Mucosa of stomach (tissue), 1 donor: ENCODE measurements around the gene FANCG.
A peak's percentile ranks its signal among the peaks of the same experiment; 100 is the strongest.

Experiments
- H3K27me3 ChIP-seq: one replicate; pipeline ENCODE4 v1.7.0; 2013; ENCODE audit warnings: mild to moderate bottlenecking, low read length; ENCODE audit not compliant: control insufficient read depth, insufficient read depth
- H3K36me3 ChIP-seq: one replicate; pipeline ENCODE4 v1.7.0; 2013; ENCODE audit warnings: low read length; ENCODE audit not compliant: control insufficient read depth, insufficient read depth
- H3K4me1 ChIP-seq: one replicate; pipeline ENCODE4 v1.7.0; 2013; ENCODE audit warnings: mild to moderate bottlenecking, low read length; ENCODE audit not compliant: control insufficient read depth, insufficient read depth
- H3K4me3 ChIP-seq: one replicate; pipeline ENCODE4 v1.7.0; 2013; ENCODE audit warnings: low read length
- H3K9ac ChIP-seq: one replicate; pipeline ENCODE4 v1.7.0; 2013; ENCODE audit warnings: mild to moderate bottlenecking, low read length, moderate library complexity
- H3K9me3 ChIP-seq: one replicate; pipeline ENCODE4 v1.7.0; 2013; ENCODE audit warnings: mild to moderate bottlenecking, low read length, moderate library complexity; ENCODE audit not compliant: control insufficient read depth
- donor health status: Pancreatic carcinoma.

The FANCG gene

GRCh38 chr9:35108946-35109575 is 29.3 kb upstream of the FANCG start:
- Histone ChIP-seq H3K9me3 (no peaks in the 10 kb centered on the region), H3K9ac (no peak overlapping the region), H3K4me1 (peaks cover 26% of the 10 kb centered on the region), H3K4me3 (no peak overlapping the region), H3K27me3 (no peaks in the 10 kb centered on the region), H3K36me3 (no peaks in the 10 kb centered on the region)

- Histone ChIP-seq H3K4me3 (no peak overlapping the region), H3K36me3 (no peaks in the 10 kb centered on the region), H3K27me3 (no peaks in the 10 kb centered on the region), H3K9ac (no peak overlapping the region), H3K4me1 (peaks cover 25% of the 10 kb centered on the region), H3K9me3 (no peaks in the 10 kb centered on the region)
Observed at GRCh38 chr9:35108461-35108860, 28.7 kb upstream of the FANCG start.

GRCh38 chr9:35107297-35108290 is 27.9 kb upstream of the FANCG start:
- Histone ChIP-seq H3K27me3 (no peaks in the 10 kb centered on the region), H3K9ac (no peak overlapping the region), H3K4me1 (peaks cover 29% of the 10 kb centered on the region), H3K36me3 (no peaks in the 10 kb centered on the region), H3K4me3 (no peak overlapping the region), H3K9me3 (no peaks in the 10 kb centered on the region)

- Histone ChIP-seq H3K4me1 (peaks cover 34% of the 10 kb centered on the region), H3K9ac (no peak overlapping the region), H3K4me3 (no peak overlapping the region), H3K36me3 (no peaks in the 10 kb centered on the region), H3K9me3 (no peaks in the 10 kb centered on the region), H3K27me3 (no peaks in the 10 kb centered on the region)
Observed at GRCh38 chr9:35106343-35106730, 26.6 kb upstream of the FANCG start.

- H3K36me3 ChIP-seq: no peaks in the 10 kb centered on the region
- H3K9me3 ChIP-seq: no peaks in the 10 kb centered on the region
- H3K4me1 ChIP-seq: peaks cover 31% of the 10 kb centered on the region
- H3K9ac ChIP-seq: no peak overlapping the region
- no peak overlapping the region for H3K4me3 ChIP-seq
- H3K27me3 ChIP-seq: no peaks in the 10 kb centered on the region
Observed at GRCh38 chr9:35105571-35106342, 26.0 kb upstream of the FANCG start.

- Histone ChIP-seq H3K9me3 (no peaks in the 10 kb centered on the region), H3K27me3 (no peaks in the 10 kb centered on the region), H3K4me3 (no peak overlapping the region), H3K4me1 (peaks cover 24% of the 10 kb centered on the region), H3K9ac (no peak overlapping the region), H3K36me3 (no peaks in the 10 kb centered on the region)
Observed at GRCh38 chr9:35105126-35105525, 25.4 kb upstream of the FANCG start.

GRCh38 chr9:35104586-35104985 is 24.8 kb upstream of the FANCG start:
- Histone ChIP-seq H3K9me3 (no peaks in the 10 kb centered on the region), H3K4me1 (peaks cover 21% of the 10 kb centered on the region), H3K4me3 (no peak overlapping the region), H3K9ac (no peak overlapping the region), H3K27me3 (no peaks in the 10 kb centered on the region), H3K36me3 (no peaks in the 10 kb centered on the region)

GRCh38 chr9:35103660-35104191 is 24.0 kb upstream of the FANCG start:
- H3K4me1 ChIP-seq: peaks cover 21% of the 10 kb centered on the region
- H3K27me3 ChIP-seq: no peaks in the 10 kb centered on the region
- H3K9ac ChIP-seq: peak overlapping the region; percentile 96
- H3K9me3 ChIP-seq: no peaks in the 10 kb centered on the region
- H3K36me3 ChIP-seq: no peaks in the 10 kb centered on the region
- peak overlapping the region; percentile 89 for H3K4me3 ChIP-seq

GRCh38 chr9:35102769-35103659 is 23.3 kb upstream of the FANCG start, which contains the start of gene STOML2:
STOML2 (minus strand) TSS chr9:35103131; CDS start chr9:35103094, 37 bp downstream.
- Histone ChIP-seq H3K4me3 (peak within 1 kb of the TSS; percentile 89), H3K9ac (peak within 1 kb of the TSS; percentile 96), H3K9me3 (no peaks in the 10 kb centered on the region), H3K27me3 (no peaks in the 10 kb centered on the region), H3K4me1 (peaks cover 21% of the 10 kb centered on the region), H3K36me3 (no peaks in the 10 kb centered on the region)

GRCh38 chr9:35102465-35102768 is 22.7 kb upstream of the FANCG start:
- Histone ChIP-seq H3K9me3 (no peaks in the 10 kb centered on the region), H3K4me3 (peak overlapping the region; percentile 89), H3K4me1 (peaks cover 21% of the 10 kb centered on the region), H3K27me3 (no peaks in the 10 kb centered on the region), H3K36me3 (no peaks in the 10 kb centered on the region), H3K9ac (peak overlapping the region; percentile 96)

GRCh38 chr9:35097573-35097972 is 17.8 kb upstream of the FANCG start:
- H3K9ac ChIP-seq: no peak overlapping the region
- peaks cover 23% of the 10 kb centered on the region for H3K4me1 ChIP-seq
- H3K9me3 ChIP-seq: no peaks in the 10 kb centered on the region
- peaks cover 5% of the 10 kb centered on the region for H3K36me3 ChIP-seq
- H3K27me3 ChIP-seq: no peaks in the 10 kb centered on the region
- no peak overlapping the region for H3K4me3 ChIP-seq
